OCI-LY3 (cell line): ENCODE measurements around the gene SYNE1.

Experiments
- CTCF ChIP-seq: fragments of 200-600, 300-600 bp; sonication (generic); IDR thresholded peaks from 2 replicates; pipeline ENCODE4 v1.5.1; 2014; ENCODE audit warnings: antibody characterized with exemption, low read length, low read depth
- EZH2phosphoT487 ChIP-seq: fragments of 200-600 bp; shearing (Covaris generic); IDR thresholded peaks from 2 replicates; pipeline ENCODE4 v1.6.1; 2018; ENCODE audit warnings: antibody characterized with exemption, mixed run types, low read depth

- no peak for TF ChIP-seq CTCF
- no peak for TF ChIP-seq EZH2phosphoT487
Measured at GRCh38 chr6:152595499-152595898, 41.7 kb downstream of the SYNE1 start.
